ENCODE data around the gene UTS2B.
A peak's percentile ranks its signal among the peaks of the same experiment; 100 is the strongest.

UTS2B gene

GRCh38 chr3:191292243-191293015 is 37.9 kb downstream of the UTS2B start:
- no peak overlapping the region for H3K4me3 ChIP-seq (replicated peaks; ENCODE audit: low read depth, low read length)
- DNase-seq (ENCODE audit: extremely low read depth, low read depth), result no peak
- no peak for TF ChIP-seq CTCF (IDR thresholded peaks at IDR 0.05; ENCODE audit: low read depth, low read length, missing control alignments)

GRCh38 chr3:191290311-191291025 is 39.9 kb downstream of the UTS2B start:
- no peak for TF ChIP-seq CTCF (IDR thresholded peaks at IDR 0.05; ENCODE audit: low read depth, low read length, missing control alignments)
- no peak overlapping the region for H3K4me3 ChIP-seq (replicated peaks; ENCODE audit: low read depth, low read length)
- DNase-seq (ENCODE audit: extremely low read depth, low read depth), result no peak

GRCh38 chr3:191283400-191283799 is 46.9 kb downstream of the UTS2B start:
- H3K4me3 ChIP-seq (replicated peaks; ENCODE audit: low read depth, low read length), result no peak overlapping the region
- DNase-seq (ENCODE audit: extremely low read depth, low read depth), result no peak
- no peak for TF ChIP-seq CTCF (IDR thresholded peaks at IDR 0.05; ENCODE audit: low read depth, low read length, missing control alignments)

GRCh38 chr3:191282251-191283185 is 47.8 kb downstream of the UTS2B start:
- no peak overlapping the region for H3K4me3 ChIP-seq (replicated peaks; ENCODE audit: low read depth, low read length)
- peak; percentile 15 for DNase-seq (ENCODE audit: extremely low read depth, low read depth)
- TF ChIP-seq CTCF (IDR thresholded peaks at IDR 0.05; ENCODE audit: low read depth, low read length, missing control alignments), result no peak

- H3K4me3 ChIP-seq (replicated peaks; ENCODE audit: low read depth, low read length), result no peak overlapping the region
- no peak for DNase-seq (ENCODE audit: extremely low read depth, low read depth)
- no peak for TF ChIP-seq CTCF (IDR thresholded peaks at IDR 0.05; ENCODE audit: low read depth, low read length, missing control alignments)
Measured at GRCh38 chr3:191280882-191281281, 49.4 kb downstream of the UTS2B start.

- no peak for TF ChIP-seq CTCF (IDR thresholded peaks at IDR 0.05; ENCODE audit: low read depth, low read length, missing control alignments)
- DNase-seq (ENCODE audit: extremely low read depth, low read depth), result no peak
- no peak overlapping the region for H3K4me3 ChIP-seq (replicated peaks; ENCODE audit: low read depth, low read length)
Measured at GRCh38 chr3:191280111-191280510, 50.2 kb downstream of the UTS2B start.
